ENCODE measurements around the gene SCN1A. TPM values are rescaled to one million over a fixed set of nuclear protein-coding genes. Genes with fewer than 3 reads are reported as not detected.

The SCN1A gene
- total RNA-seq, 1 experiment from 2014 or later: 0.62 TPM

DNA sequence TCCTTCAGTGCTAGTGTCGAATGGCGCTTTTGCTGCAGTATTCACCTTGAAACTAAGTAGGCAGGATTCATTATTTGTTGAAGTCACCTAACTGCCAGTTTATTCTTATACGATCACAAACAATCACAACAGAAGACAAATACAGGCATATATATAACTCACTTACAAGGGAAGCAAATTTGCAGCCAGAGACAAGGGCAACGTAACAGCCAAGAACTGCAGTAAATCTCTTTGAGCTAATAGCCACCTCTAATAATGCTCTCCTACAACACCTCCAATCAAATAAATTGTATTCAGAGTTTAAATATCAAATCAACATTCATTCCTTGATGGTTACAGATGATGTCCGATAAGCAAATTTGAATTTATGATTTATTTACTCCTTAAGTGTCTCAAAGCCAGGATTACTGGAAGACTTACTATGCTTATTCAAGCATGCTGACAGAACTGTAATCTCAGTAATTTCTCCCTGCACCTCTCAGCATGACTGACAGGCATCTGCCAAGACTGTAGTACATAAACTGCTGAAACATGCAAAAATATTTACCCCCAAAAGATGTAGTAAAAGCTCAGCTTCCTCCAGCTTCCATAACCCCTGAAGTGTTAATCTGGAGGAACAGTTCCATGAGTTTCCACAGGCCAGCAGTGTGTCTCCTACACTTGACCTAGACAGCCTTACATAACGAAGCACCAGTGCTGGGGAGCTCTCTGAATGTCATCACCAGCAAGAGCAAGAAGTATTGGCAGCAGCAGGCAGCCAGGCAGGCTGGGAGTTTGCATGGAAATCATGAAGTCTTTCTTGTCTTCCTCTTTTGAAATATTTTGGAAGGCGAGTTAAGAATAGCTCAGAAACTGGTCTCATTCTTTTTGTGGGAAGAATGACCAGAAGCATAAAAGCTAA is 20.9 kb upstream of the SCN1A start:
- TF ChIP-seq EZH2 (IDR thresholded peaks at IDR 0.05; ENCODE audit: borderline replicate concordance, low read depth, low read length, poor library complexity, severe bottlenecking): no peak
- TF ChIP-seq, protein P1, sequence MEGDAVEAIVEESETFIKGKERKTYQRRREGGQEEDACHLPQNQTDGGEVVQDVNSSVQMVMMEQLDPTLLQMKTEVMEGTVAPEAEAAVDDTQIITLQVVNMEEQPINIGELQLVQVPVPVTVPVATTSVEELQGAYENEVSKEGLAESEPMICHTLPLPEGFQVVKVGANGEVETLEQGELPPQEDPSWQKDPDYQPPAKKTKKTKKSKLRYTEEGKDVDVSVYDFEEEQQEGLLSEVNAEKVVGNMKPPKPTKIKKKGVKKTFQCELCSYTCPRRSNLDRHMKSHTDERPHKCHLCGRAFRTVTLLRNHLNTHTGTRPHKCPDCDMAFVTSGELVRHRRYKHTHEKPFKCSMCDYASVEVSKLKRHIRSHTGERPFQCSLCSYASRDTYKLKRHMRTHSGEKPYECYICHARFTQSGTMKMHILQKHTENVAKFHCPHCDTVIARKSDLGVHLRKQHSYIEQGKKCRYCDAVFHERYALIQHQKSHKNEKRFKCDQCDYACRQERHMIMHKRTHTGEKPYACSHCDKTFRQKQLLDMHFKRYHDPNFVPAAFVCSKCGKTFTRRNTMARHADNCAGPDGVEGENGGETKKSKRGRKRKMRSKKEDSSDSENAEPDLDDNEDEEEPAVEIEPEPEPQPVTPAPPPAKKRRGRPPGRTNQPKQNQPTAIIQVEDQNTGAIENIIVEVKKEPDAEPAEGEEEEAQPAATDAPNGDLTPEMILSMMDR (conservative IDR thresholded peaks at IDR 0.05; ENCODE audit: low read depth, low read length): no peak
- Histone ChIP-seq H3K27ac (ENCODE audit: low read depth, low read length, poor library complexity, severe bottlenecking) (no peak overlapping the region), H3K36me3 (ENCODE audit: insufficient read depth, low read length, poor library complexity, severe bottlenecking) (no peaks in the 10 kb centered on the region), H3K4me1 (ENCODE audit: insufficient read depth, low read length, poor library complexity, severe bottlenecking) (no peaks in the 10 kb centered on the region), H3K9me3 (ENCODE audit: low read depth, low read length, poor library complexity, severe bottlenecking) (no peaks in the 10 kb centered on the region), H3K27me3 (replicated peaks; ENCODE audit: insufficient read depth, low read depth, low read length, poor library complexity) (no peaks in the 10 kb centered on the region), H3K4me3 (ENCODE audit: low read depth, low read length, poor library complexity, severe bottlenecking) (no peak overlapping the region)
- BruUV-seq (replicated peaks): no TSS peak
- no peak for DNase-seq (ENCODE audit: low spot score)
- POLR2A ChIA-PET (ENCODE audit: low non-redundant PET): no interaction called here
- CTCF ChIA-PET: no interaction called here
- intact Hi-C loops (cut with micrococcal nuclease; ENCODE audit: unreplicated experiment): no loop called here

DNA sequence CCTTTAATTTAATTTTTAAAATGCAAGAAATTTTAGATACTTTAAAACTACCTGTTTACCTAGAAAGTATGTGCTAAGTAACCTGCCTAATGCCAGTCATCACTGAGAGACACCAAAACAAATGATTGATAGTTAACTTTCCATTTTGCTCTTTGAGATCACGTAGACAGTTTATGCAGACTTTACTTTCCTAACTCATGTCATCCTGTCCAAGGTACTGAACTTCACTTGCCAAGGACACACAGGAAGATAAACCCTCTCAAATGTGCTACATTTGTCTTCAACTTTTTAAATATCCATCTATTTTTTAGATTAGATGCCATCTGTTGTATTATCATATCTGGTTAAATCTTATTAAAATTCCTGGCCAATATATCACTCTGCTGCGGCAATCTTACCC is 20.1 kb upstream of the SCN1A start:
- H3K4me3 ChIP-seq (ENCODE audit: low read depth, low read length, poor library complexity, severe bottlenecking): no peak overlapping the region
- H3K27ac ChIP-seq (ENCODE audit: low read depth, low read length, poor library complexity, severe bottlenecking): no peak overlapping the region
- H3K9me3 ChIP-seq (ENCODE audit: low read depth, low read length, poor library complexity, severe bottlenecking): no peaks in the 10 kb centered on the region
- no TSS peak for BruUV-seq (replicated peaks)
- no peaks in the 10 kb centered on the region for H3K36me3 ChIP-seq (ENCODE audit: insufficient read depth, low read length, poor library complexity, severe bottlenecking)
- no peak for DNase-seq (ENCODE audit: low spot score)
- POLR2A ChIA-PET (ENCODE audit: low non-redundant PET): no interaction called here
- CTCF ChIA-PET: no interaction called here
- no peaks in the 10 kb centered on the region for H3K4me1 ChIP-seq (ENCODE audit: insufficient read depth, low read length, poor library complexity, severe bottlenecking)
- TF ChIP-seq EZH2 (IDR thresholded peaks at IDR 0.05; ENCODE audit: borderline replicate concordance, low read depth, low read length, poor library complexity, severe bottlenecking): no peak
- TF ChIP-seq, protein P1 (conservative IDR thresholded peaks at IDR 0.05; ENCODE audit: low read depth, low read length): no peak
- no peaks in the 10 kb centered on the region for H3K27me3 ChIP-seq (replicated peaks; ENCODE audit: insufficient read depth, low read depth, low read length, poor library complexity)
- intact Hi-C loops (cut with micrococcal nuclease; ENCODE audit: unreplicated experiment): no loop called here

DNA sequence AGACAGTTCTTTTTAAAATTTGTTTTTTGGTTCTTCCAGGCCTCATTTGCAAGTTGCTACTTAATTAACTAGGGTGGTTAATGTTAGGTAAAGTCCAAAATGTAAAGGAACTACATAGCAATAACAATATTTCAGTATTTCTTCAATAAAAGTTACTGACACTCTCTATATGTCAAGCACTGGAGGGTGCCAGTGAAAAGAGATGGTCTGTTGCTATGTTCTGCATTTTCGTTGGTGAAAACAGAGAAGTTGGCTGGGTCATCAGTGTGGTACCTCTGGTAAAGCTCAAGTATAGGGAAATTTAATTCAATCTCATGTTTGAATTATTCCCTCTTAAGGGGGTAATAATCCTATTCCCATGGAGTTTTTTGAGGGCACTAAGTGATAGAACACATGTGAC is 16.3 kb upstream of the SCN1A start:
- intact Hi-C loops (cut with micrococcal nuclease; ENCODE audit: unreplicated experiment): no loop called here

More for the DNA sequence above, 16.3 kb upstream of the SCN1A start:
- POLR2A ChIA-PET (ENCODE audit: low non-redundant PET): no interaction called here
- no TSS peak for BruUV-seq (replicated peaks)
- H3K27me3 ChIP-seq (replicated peaks; ENCODE audit: insufficient read depth, low read depth, low read length, poor library complexity): no peaks in the 10 kb centered on the region
- no peak overlapping the region for H3K27ac ChIP-seq (ENCODE audit: low read depth, low read length, poor library complexity, severe bottlenecking)
- no peak for DNase-seq (ENCODE audit: low spot score)
- TF ChIP-seq, protein P1 (conservative IDR thresholded peaks at IDR 0.05; ENCODE audit: low read depth, low read length): no peak
- no peak for TF ChIP-seq EZH2 (IDR thresholded peaks at IDR 0.05; ENCODE audit: borderline replicate concordance, low read depth, low read length, poor library complexity, severe bottlenecking)
- H3K4me3 ChIP-seq (ENCODE audit: low read depth, low read length, poor library complexity, severe bottlenecking): no peak overlapping the region
- CTCF ChIA-PET: no interaction called here
- no peaks in the 10 kb centered on the region for H3K36me3 ChIP-seq (ENCODE audit: insufficient read depth, low read length, poor library complexity, severe bottlenecking)
- H3K4me1 ChIP-seq (ENCODE audit: insufficient read depth, low read length, poor library complexity, severe bottlenecking): no peaks in the 10 kb centered on the region
- no peaks in the 10 kb centered on the region for H3K9me3 ChIP-seq (ENCODE audit: low read depth, low read length, poor library complexity, severe bottlenecking)
